ENCODE results near the gene PCDHGB1. TPM values are rescaled to one million over a fixed set of nuclear protein-coding genes. Genes with fewer than 3 reads are reported as not detected.
"Not testable (repeated sequence)": the region's sequence is repeated elsewhere in the genome, so short reads cannot be mapped to it uniquely, and the experiment has no call there.

The PCDHGB1 gene
- total RNA-seq, 2 donors from 2014 or later: 1.4 to 6.6 TPM

DNA sequence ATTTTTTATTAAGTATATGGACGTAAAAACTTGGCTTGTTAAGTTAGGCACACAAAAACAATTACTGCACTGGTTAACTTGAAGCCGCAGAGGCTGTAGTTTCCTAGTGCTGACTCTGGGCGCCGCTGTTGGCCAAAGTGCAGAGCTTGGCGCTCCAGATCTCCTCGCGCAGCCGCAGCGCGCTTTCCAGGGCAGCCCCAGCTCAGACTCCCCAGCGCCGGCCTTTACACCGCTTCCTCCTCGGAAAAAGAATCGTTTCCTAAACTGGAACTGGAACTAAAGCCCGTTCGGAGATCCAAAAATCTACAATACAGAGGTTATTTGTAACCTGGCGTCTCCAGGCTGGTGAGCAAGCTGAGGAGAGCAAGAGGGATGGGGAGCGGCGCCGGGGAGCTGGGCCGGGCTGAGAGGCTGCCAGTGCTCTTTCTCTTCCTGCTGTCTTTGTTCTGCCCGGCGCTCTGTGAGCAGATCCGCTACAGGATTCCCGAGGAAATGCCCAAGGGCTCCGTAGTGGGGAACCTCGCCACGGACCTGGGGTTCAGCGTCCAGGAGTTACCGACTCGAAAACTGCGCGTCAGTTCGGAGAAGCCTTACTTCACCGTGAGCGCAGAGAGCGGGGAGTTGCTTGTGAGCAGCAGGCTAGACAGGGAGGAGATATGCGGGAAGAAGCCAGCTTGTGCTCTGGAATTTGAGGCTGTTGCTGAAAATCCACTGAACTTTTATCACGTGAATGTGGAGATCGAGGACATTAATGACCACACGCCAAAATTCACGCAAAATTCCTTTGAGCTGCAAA is 48.1 kb downstream of the PCDHGB1 start, which contains the start of gene PCDHGB5:
Gene PCDHGB5 (plus strand): TSS at position 192 of the 796 bp plus-strand sequence. CDS start 181 bp downstream, at position 373.
- Histone ChIP-seq H3K9me3 (ENCODE audit: control insufficient read depth, low read length) (peaks cover 61% of the 10 kb centered on the region), H3K4me3 (ENCODE audit: low read length) (peak within 1 kb of the TSS; percentile 0)
- not testable (repeated sequence) for H3K4me1 ChIP-seq (ENCODE audit: control insufficient read depth, insufficient read depth, low read length); H3K36me3 ChIP-seq (ENCODE audit: control insufficient read depth, insufficient read depth, low read length); H3K9ac ChIP-seq (ENCODE audit: extremely low read depth, low read length, poor library complexity, severe bottlenecking); H3K27me3 ChIP-seq (ENCODE audit: control insufficient read depth, insufficient read depth, low read length, poor library complexity, severe bottlenecking); H3K27me3 Mint-ChIP-seq (ENCODE audit: insufficient read depth); H3K4me1 Mint-ChIP-seq; H3K27ac ChIP-seq (ENCODE audit: low read depth, low read length); DNase-seq
- H3K36me3 Mint-ChIP-seq (ENCODE audit: low read depth): peaks cover 51% of the 10 kb centered on the region
- WGBS, 2 experiments (ENCODE audit: insufficient coverage in 1 of 2, insufficient read length in 1 of 2): 80 to 90% methylated on average over 9 to 19 of the region's 43 CpGs
- TF ChIP-seq, protein P1, sequence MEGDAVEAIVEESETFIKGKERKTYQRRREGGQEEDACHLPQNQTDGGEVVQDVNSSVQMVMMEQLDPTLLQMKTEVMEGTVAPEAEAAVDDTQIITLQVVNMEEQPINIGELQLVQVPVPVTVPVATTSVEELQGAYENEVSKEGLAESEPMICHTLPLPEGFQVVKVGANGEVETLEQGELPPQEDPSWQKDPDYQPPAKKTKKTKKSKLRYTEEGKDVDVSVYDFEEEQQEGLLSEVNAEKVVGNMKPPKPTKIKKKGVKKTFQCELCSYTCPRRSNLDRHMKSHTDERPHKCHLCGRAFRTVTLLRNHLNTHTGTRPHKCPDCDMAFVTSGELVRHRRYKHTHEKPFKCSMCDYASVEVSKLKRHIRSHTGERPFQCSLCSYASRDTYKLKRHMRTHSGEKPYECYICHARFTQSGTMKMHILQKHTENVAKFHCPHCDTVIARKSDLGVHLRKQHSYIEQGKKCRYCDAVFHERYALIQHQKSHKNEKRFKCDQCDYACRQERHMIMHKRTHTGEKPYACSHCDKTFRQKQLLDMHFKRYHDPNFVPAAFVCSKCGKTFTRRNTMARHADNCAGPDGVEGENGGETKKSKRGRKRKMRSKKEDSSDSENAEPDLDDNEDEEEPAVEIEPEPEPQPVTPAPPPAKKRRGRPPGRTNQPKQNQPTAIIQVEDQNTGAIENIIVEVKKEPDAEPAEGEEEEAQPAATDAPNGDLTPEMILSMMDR (conservative IDR thresholded peaks at IDR 0.05): peak; percentile 79
- H3K9me3 Mint-ChIP-seq: peaks cover 83% of the 10 kb centered on the region
- peak within 1 kb of the TSS; percentile 64 for H3K4me3 Mint-ChIP-seq
- H3K27ac Mint-ChIP-seq: peak within 1 kb of the TSS; percentile 64

DNA sequence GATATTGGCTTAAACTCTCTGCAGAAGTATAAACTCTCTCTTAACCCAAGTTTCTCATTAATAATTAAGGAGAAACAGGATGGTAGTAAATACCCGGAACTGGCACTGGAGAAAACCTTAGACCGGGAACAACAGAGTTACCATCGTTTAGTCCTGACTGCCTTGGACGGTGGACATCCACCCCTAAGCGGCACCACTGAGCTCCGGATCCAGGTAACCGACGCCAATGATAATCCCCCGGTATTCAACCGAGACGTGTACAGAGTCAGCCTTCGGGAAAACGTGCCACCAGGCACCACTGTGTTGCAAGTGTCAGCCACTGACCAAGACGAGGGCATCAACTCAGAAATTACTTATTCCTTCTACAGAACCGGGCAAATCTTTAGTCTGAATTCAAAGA is 48.7 kb downstream of the PCDHGB1 start:
- H3K27me3 Mint-ChIP-seq (ENCODE audit: insufficient read depth): peaks cover 4% of the 10 kb centered on the region
- Histone ChIP-seq H3K9ac (ENCODE audit: extremely low read depth, low read length, poor library complexity, severe bottlenecking) (no peak overlapping the region), H3K4me1 (ENCODE audit: control insufficient read depth, insufficient read depth, low read length) (no peaks in the 10 kb centered on the region), H3K9me3 (ENCODE audit: control insufficient read depth, low read length) (peaks cover 56% of the 10 kb centered on the region), H3K27me3 (ENCODE audit: control insufficient read depth, insufficient read depth, low read length, poor library complexity, severe bottlenecking) (no peaks in the 10 kb centered on the region), H3K27ac (ENCODE audit: low read depth, low read length) (no peak overlapping the region), H3K4me3 (ENCODE audit: low read length) (peak overlapping the region; percentile 0), H3K36me3 (ENCODE audit: control insufficient read depth, insufficient read depth, low read length) (no peaks in the 10 kb centered on the region)
- peak overlapping the region; percentile 64 for H3K4me3 Mint-ChIP-seq
- TF ChIP-seq, protein P1 (conservative IDR thresholded peaks at IDR 0.05): no peak
- no peak overlapping the region for H3K27ac Mint-ChIP-seq
- WGBS, 2 experiments (ENCODE audit: insufficient coverage in 1 of 2, insufficient read length in 1 of 2): 95 to 96% methylated on average over 15 of the region's 15 CpGs
- DNase-seq: no peak
- H3K9me3 Mint-ChIP-seq: peaks cover 83% of the 10 kb centered on the region
- no peaks in the 10 kb centered on the region for H3K4me1 Mint-ChIP-seq
- H3K36me3 Mint-ChIP-seq (ENCODE audit: low read depth): peaks cover 51% of the 10 kb centered on the region

DNA sequence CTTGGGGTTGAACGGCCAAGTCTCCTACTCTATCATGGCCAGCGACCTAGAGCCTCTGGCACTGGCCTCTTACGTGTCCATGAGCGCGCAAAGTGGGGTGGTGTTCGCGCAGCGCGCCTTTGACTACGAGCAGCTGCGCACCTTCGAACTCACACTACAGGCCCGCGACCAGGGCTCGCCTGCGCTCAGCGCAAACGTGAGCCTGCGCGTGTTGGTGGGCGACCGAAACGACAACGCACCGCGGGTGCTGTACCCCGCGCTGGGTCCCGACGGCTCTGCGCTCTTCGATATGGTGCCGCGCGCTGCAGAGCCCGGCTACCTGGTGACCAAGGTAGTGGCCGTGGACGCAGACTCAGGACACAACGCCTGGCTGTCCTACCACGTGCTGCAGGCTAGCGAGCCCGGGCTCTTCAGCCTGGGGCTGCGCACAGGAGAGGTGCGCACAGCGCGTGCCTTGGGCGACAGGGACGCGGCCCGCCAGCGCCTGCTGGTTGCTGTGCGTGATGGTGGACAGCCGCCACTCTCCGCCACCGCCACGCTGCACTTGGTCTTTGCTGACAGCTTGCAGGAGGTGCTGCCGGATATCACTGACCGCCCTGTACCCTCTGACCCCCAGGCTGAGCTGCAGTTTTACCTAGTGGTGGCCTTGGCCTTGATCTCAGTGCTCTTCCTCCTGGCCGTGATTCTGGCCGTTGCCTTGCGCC is 49.8 kb downstream of the PCDHGB1 start:
- Mint-ChIP-seq H3K36me3 (ENCODE audit: low read depth) (peaks cover 52% of the 10 kb centered on the region), H3K4me3 (no peak overlapping the region)

More for the DNA sequence above, 49.8 kb downstream of the PCDHGB1 start:
- Histone ChIP-seq H3K27me3 (ENCODE audit: control insufficient read depth, insufficient read depth, low read length, poor library complexity, severe bottlenecking) (no peaks in the 10 kb centered on the region), H3K9ac (ENCODE audit: extremely low read depth, low read length, poor library complexity, severe bottlenecking) (no peak overlapping the region), H3K4me3 (ENCODE audit: low read length) (no peak overlapping the region), H3K27ac (ENCODE audit: low read depth, low read length) (no peak overlapping the region), H3K4me1 (ENCODE audit: control insufficient read depth, insufficient read depth, low read length) (no peaks in the 10 kb centered on the region), H3K36me3 (ENCODE audit: control insufficient read depth, insufficient read depth, low read length) (no peaks in the 10 kb centered on the region), H3K9me3 (ENCODE audit: control insufficient read depth, low read length) (peaks cover 57% of the 10 kb centered on the region)
- TF ChIP-seq, protein P1 (conservative IDR thresholded peaks at IDR 0.05): no peak
- H3K9me3 Mint-ChIP-seq: peaks cover 84% of the 10 kb centered on the region
- no peaks in the 10 kb centered on the region for H3K4me1 Mint-ChIP-seq
- no peak for DNase-seq
- WGBS, 2 experiments (ENCODE audit: insufficient coverage in 1 of 2, insufficient read length in 1 of 2): 96 to 98% methylated on average over 57 to 61 of the region's 61 CpGs
- peaks cover 4% of the 10 kb centered on the region for H3K27me3 Mint-ChIP-seq (ENCODE audit: insufficient read depth)
- H3K27ac Mint-ChIP-seq: no peak overlapping the region

Other genes starting within 250 kb of the PCDHGB1 start
- gene PCDHB3, start 249.6 kb upstream of the PCDHGB1 start, total RNA-seq: 10 to 100 TPM in 1 of 2 donors, 1 to 10 TPM in 1; 4.3 to 17.7 TPM
- 1 to 10 TPM; 1.7 to 3.3 TPM for gene PCDHB4, start 228.3 kb upstream of the PCDHGB1 start, total RNA-seq
- 10 to 100 TPM in 1 of 2 donors, 1 to 10 TPM in 1; 2.4 to 43.5 TPM for gene PCDHB5, start 214.9 kb upstream of the PCDHGB1 start, total RNA-seq
- 1 to 10 TPM in 1 of 2 donors, under 1 TPM in 1; 0.66 to 2.0 TPM for gene PCDHB6, start 200.0 kb upstream of the PCDHGB1 start, total RNA-seq
- gene PCDHB7, start 177.5 kb upstream of the PCDHGB1 start, total RNA-seq: under 1 TPM; 0.42 to 0.75 TPM
- 1 to 10 TPM in 1 of 2 donors, under 1 TPM in 1; 0.71 to 3.6 TPM for gene PCDHB8, start 172.3 kb upstream of the PCDHGB1 start, total RNA-seq
- gene PCDHB16, start 167.7 kb upstream of the PCDHGB1 start, total RNA-seq: 10 to 100 TPM in 1 of 2 donors, 1 to 10 TPM in 1; 9.7 to 14.8 TPM
- gene PCDHB9, start 162.9 kb upstream of the PCDHGB1 start, total RNA-seq: 1 to 10 TPM; 3.2 to 5.1 TPM
- 1 to 10 TPM; 2.9 to 3.5 TPM for gene PCDHB10, start 157.7 kb upstream of the PCDHGB1 start, total RNA-seq
- 1 to 10 TPM; 2.6 to 4.7 TPM for gene PCDHB11, start 150.5 kb upstream of the PCDHGB1 start, total RNA-seq
- 1 to 10 TPM; 1.6 to 5.0 TPM for gene PCDHB12, start 141.4 kb upstream of the PCDHGB1 start, total RNA-seq
- gene PCDHB13, start 136.2 kb upstream of the PCDHGB1 start, total RNA-seq: 1 to 10 TPM; 1.8 to 3.3 TPM
- gene PCDHB14, start 126.8 kb upstream of the PCDHGB1 start, total RNA-seq: 1 to 10 TPM; 2.6 to 2.8 TPM
- 1 to 10 TPM; 3.7 to 9.8 TPM for gene PCDHB15, start 104.7 kb upstream of the PCDHGB1 start, total RNA-seq
- under 1 TPM; 0.55 to 0.68 TPM for gene SLC25A2, start 46.0 kb upstream of the PCDHGB1 start, total RNA-seq
- 10 to 100 TPM; 85.4 to 99.0 TPM for gene TAF7, start 29.3 kb upstream of the PCDHGB1 start, total RNA-seq
- gene PCDHGA1, start 19.6 kb upstream of the PCDHGB1 start, total RNA-seq: 1 to 10 TPM in 1 of 2 donors, under 1 TPM in 1; 0.38 to 2.2 TPM
- 1 to 10 TPM in 1 of 2 donors, under 1 TPM in 1; 0.09 to 2.0 TPM for gene PCDHGA2, start 11.3 kb upstream of the PCDHGB1 start, total RNA-seq
- 1 to 10 TPM in 1 of 2 donors, not detected in 1; 4.3 TPM for gene PCDHGA3, start 6.3 kb upstream of the PCDHGB1 start, total RNA-seq
- 1 to 10 TPM in 1 of 2 donors, under 1 TPM in 1; 0.86 to 5.0 TPM for gene PCDHGA4, start 4.9 kb downstream of the PCDHGB1 start, total RNA-seq
- 1 to 10 TPM; 1.6 to 5.2 TPM for gene PCDHGB2, start 9.9 kb downstream of the PCDHGB1 start, total RNA-seq
- 1 to 10 TPM in 1 of 2 donors, under 1 TPM in 1; 0.51 to 3.0 TPM for gene PCDHGA5, start 14.1 kb downstream of the PCDHGB1 start, total RNA-seq
- 1 to 10 TPM in 1 of 2 donors, under 1 TPM in 1; 0.40 to 4.6 TPM for gene PCDHGB3, start 20.1 kb downstream of the PCDHGB1 start, total RNA-seq
- gene PCDHGA6, start 23.8 kb downstream of the PCDHGB1 start, total RNA-seq: 1 to 10 TPM in 1 of 2 donors, under 1 TPM in 1; 0.55 to 3.8 TPM
- 1 to 10 TPM in 1 of 2 donors, under 1 TPM in 1; 0.40 to 1.9 TPM for gene PCDHGA7, start 32.6 kb downstream of the PCDHGB1 start, total RNA-seq
- 10 to 100 TPM; 10.7 to 13.9 TPM for gene PCDHGB4, start 37.6 kb downstream of the PCDHGB1 start, total RNA-seq
- gene PCDHGA8, start 42.5 kb downstream of the PCDHGB1 start, total RNA-seq: 1 to 10 TPM; 1.1 to 3.0 TPM
- 10 to 100 TPM in 1 of 2 donors, 1 to 10 TPM in 1; 1.3 to 17.3 TPM for gene PCDHGB5, start 47.8 kb downstream of the PCDHGB1 start, total RNA-seq
- gene PCDHGA9, start 52.7 kb downstream of the PCDHGB1 start, total RNA-seq: 1 to 10 TPM in 1 of 2 donors, under 1 TPM in 1; 0.89 to 7.3 TPM
- gene PCDHGB6, start 57.9 kb downstream of the PCDHGB1 start, total RNA-seq: 10 to 100 TPM in 1 of 2 donors, 1 to 10 TPM in 1; 8.3 to 10.8 TPM
- 10 to 100 TPM in 1 of 2 donors, 1 to 10 TPM in 1; 3.2 to 20.7 TPM for gene PCDHGA10, start 62.9 kb downstream of the PCDHGB1 start, total RNA-seq
- gene PCDHGB7, start 67.6 kb downstream of the PCDHGB1 start, total RNA-seq: 10 to 100 TPM; 15.3 to 19.3 TPM
- 10 to 100 TPM in 1 of 2 donors, 1 to 10 TPM in 1; 8.5 to 10.6 TPM for gene PCDHGA11, start 71.0 kb downstream of the PCDHGB1 start, total RNA-seq
- 1 to 10 TPM; 1.4 to 4.1 TPM for gene PCDHGA12, start 80.4 kb downstream of the PCDHGB1 start, total RNA-seq
- 10 to 100 TPM; 13.9 to 27.6 TPM for gene PCDHGC3, start 125.9 kb downstream of the PCDHGB1 start, total RNA-seq
- gene PCDHGC4, start 134.9 kb downstream of the PCDHGB1 start, total RNA-seq: 1 to 10 TPM; 2.6 to 3.0 TPM
- 1 to 10 TPM in 1 of 2 donors, under 1 TPM in 1; 0.71 to 1.8 TPM for gene PCDHGC5, start 139.0 kb downstream of the PCDHGB1 start, total RNA-seq

All from endodermal cell (in vitro differentiated cells).